SK-N-MC (cell line): Measurements from ENCODE around the gene NSD1.

Source experiments
- DNase-seq: peaks from one replicate; pipeline ENCODE4 v3.0.0-alpha.2; 2011; ENCODE audit warnings: low read depth, low spot score
- H3K27ac ChIP-seq: fragments of 200-600 bp; sonication (generic); 2 replicates; pipeline ENCODE4 v1.5.1; 2016; ENCODE audit warnings: mixed run types
- H3K36me3 ChIP-seq: fragments of 200-600 bp; sonication (generic); 2 replicates; pipeline ENCODE4 v1.6.1; 2017; ENCODE audit warnings: antibody characterized with exemption, low read length, mixed read lengths; ENCODE audit not compliant: insufficient read depth
- H3K4me3 ChIP-seq: fragments of 200-600 bp; sonication (generic); 2 replicates; pipeline ENCODE4 v1.5.1; 2016
- H3K9ac ChIP-seq: fragments of 200-600 bp; sonication (generic); 2 replicates; pipeline ENCODE4 v1.8.0; 2017; ENCODE audit warnings: mixed run types, mixed read lengths; ENCODE audit not compliant: insufficient read length
- H3K9me3 ChIP-seq: fragments of 200-600 bp; sonication (generic); 2 replicates; pipeline ENCODE4 v1.6.1; 2017; ENCODE audit warnings: low read depth, mild to moderate bottlenecking, antibody characterized with exemption, low read length, moderate library complexity, mixed read lengths
- EZH2 ChIP-seq: fragments of 200-600 bp; sonication (generic); IDR thresholded peaks from one replicate; pipeline ENCODE4 v1.6.1; 2017; ENCODE audit warnings: antibody characterized with exemption
- FOXP2 ChIP-seq: optimal IDR thresholded peaks from 2 replicates; pipeline ENCODE3; 2011; ENCODE audit warnings: mild to moderate bottlenecking, moderate library complexity; ENCODE audit not compliant: insufficient read depth; ENCODE audit errors: extremely low read length, control extremely low read depth
- POLR2AphosphoS5 ChIP-seq: IDR thresholded peaks from 2 replicates; pipeline ENCODE4 v1.6.1; 2012; ENCODE audit warnings: mild to moderate bottlenecking, low read depth, low read length, borderline replicate concordance

NSD1 gene

DNA sequence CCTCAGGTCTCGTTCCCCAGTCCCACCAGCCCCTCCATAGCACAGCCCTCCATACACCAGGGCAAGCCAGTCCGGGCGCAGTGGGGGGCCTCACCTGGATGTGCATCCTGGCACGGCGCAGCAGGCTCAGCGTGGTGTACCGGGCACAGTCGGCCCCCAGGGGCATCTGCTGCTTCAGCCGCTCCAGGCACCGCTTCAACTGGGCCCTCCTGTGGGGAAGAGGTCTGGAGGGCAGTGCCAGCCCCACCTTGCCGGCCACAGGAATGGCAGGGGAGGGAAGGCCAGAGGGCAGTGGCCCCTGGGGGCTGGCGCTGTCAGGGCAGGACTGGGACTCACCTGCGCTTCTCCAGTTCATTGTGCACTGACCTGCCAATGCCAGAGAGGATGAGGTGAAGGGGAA is 176.8 kb downstream of the NSD1 start:
- H3K27ac ChIP-seq = no peak overlapping the region
- TF ChIP-seq EZH2 = no peak
- no peak for TF ChIP-seq FOXP2
- TF ChIP-seq POLR2AphosphoS5 = no peak
- peak overlapping the region; percentile 94 for H3K4me3 ChIP-seq
- H3K9me3 ChIP-seq = no peaks in the 10 kb centered on the region
- peaks cover 18% of the 10 kb centered on the region for H3K36me3 ChIP-seq
- peak overlapping the region; percentile 48 for H3K9ac ChIP-seq
- no peak for DNase-seq

DNA sequence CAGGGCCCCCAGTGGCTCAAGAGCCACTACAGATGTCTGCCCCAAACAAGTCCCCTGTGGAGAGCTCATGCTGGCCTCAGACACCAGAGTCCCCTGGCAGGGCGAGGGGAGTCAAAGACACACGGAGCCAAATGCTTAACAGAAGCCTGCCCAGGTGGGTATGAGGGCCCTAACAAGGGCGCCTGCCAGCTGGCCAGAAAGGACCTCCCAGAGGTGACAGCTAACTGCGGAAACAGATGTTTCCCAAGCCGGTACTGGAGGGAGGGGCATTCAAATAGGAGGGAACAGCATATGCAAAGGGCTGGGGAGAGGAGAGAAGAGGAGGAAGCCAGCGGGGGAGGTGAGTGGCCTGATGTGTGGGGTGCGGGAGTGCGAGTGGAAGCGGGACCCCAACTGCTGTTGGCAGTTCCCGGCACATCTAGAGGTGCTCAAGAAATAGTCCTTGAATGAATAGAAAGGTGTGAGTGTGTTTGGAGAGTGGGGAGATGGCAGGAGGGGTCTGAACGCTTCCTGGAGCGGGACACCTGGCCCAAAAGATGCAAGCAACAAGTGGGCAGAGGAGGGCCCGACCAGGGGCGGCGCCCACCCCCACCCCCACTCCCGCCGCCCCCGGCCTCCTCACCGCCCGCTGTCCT is 177.3 kb downstream of the NSD1 start:
- Histone ChIP-seq H3K9ac (peak overlapping the region; percentile 92), H3K27ac (no peak overlapping the region), H3K4me3 (peak overlapping the region; percentile 94), H3K9me3 (no peaks in the 10 kb centered on the region), H3K36me3 (peaks cover 13% of the 10 kb centered on the region)
- no peak for DNase-seq
- TF ChIP-seq POLR2AphosphoS5 (no peak), FOXP2 (no peak), EZH2 (no peak)

DNA sequence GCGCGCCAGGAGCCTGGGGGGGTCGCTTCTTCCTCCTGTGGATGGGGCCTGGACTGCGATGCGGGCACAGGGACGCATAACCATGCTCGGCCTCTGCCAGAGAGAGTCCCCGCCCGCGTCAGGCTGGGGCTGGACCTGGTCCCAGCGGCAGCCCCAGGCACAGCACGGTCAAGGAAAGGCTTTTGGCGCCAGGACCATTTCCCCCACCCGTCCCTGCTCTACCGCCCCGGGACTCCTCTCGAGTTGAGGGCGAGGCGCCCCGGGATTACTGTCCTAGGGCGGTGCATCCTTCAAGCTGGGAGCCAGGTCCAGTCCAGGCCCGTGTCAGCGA is 177.8 kb downstream of the NSD1 start:
- DNase-seq = no peak
- H3K4me3 ChIP-seq = peak overlapping the region; percentile 94
- no peak overlapping the region for H3K27ac ChIP-seq
- TF ChIP-seq EZH2 = no peak
- TF ChIP-seq POLR2AphosphoS5 = no peak
- no peak for TF ChIP-seq FOXP2
- H3K9me3 ChIP-seq = no peaks in the 10 kb centered on the region
- peaks cover 8% of the 10 kb centered on the region for H3K36me3 ChIP-seq
- H3K9ac ChIP-seq = peak overlapping the region; percentile 92

DNA sequence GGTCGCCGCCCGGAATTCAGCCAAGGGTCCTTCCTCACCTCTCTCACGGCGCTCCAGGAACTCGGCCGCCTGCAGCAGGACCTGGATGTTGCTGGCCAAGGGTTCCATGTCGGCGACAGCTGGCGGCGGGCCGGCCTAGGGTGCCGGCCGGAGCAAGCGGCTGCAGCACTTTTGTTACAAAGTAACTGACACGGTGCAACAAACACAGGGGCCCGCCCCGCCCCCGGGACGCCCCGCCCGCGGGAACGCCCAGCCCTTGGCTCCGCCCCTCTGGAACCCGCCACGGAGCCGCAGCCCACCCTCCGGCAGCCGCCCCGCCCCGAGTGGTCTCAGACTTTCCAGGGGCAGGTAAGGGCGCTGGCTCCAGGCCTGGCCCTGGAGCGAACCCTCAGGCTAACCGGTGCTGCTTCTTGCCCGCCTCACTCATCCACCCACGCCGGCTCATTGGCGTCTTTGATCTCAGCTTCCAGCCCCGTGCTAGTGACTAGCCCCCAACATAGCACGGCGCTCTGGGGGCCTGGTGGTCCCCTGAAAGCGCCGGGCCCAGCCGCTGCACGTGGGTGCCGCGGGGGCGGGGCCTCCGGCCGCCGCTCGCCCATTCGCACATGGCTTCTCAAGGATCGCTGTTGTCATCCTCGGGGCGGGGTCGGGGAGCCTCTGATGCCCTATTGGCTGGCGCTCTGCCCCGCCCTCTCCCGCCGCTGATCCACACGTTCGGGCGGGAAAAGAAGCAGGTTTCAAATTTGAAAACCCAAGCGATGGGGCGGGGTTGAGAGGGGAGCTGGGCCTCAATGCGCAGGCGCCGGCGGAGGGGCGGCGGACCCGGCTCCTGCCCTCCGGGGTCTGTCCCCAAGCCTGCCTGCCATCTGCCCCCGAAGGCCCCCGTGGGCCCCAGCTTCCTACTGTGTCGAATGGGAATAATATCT is 178.4 kb downstream of the NSD1 start, which contains the start of gene MXD3:
Gene MXD3 (minus strand): TSS at position 176 of the 926 bp plus-strand sequence. CDS start 68 bp downstream, at position 108.
- Histone ChIP-seq H3K4me3 (peak within 1 kb of the TSS; percentile 94), H3K9me3 (no peaks in the 10 kb centered on the region), H3K9ac (peak within 1 kb of the TSS; percentile 92), H3K36me3 (peaks cover 3% of the 10 kb centered on the region; the same call in 1 of the 2 replicates), H3K27ac (peak within 1 kb of the TSS; percentile 97)
- peak; percentile 89 for DNase-seq
- no peak for TF ChIP-seq FOXP2
- no peak for TF ChIP-seq EZH2
- peak; percentile 61 for TF ChIP-seq POLR2AphosphoS5

DNA sequence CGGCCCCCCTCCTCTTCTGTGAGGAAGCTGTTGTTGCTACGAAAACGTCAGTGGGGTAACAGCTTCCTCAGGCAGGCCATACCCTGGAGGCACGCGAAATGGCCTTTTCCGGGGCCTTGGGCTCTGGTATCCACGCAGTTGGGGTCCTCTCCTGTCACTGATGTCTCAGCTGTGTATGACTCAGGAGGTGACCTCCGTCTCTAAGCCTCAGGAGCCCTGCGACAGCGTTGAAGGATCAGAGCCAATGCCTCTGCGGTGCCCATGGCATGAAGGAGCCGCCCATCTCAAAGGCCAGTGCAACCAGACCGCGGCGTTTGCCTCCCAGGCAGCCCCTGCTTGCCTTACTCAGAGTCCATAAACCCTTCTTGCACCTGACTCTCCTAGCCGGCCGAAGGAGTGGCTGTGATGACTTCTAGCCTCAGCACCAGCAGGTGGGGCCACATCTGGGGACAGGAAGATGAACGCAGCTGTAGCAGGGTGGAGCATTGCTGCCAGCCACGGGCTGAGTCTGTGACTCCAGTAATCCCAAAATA is 179.1 kb downstream of the NSD1 start:
- Histone ChIP-seq H3K9me3 (no peaks in the 10 kb centered on the region), H3K4me3 (peak overlapping the region; percentile 94), H3K27ac (peak overlapping the region; percentile 65; the same call in 1 of the 2 replicates), H3K36me3 (no peaks in the 10 kb centered on the region; the same call in 1 of the 2 replicates), H3K9ac (peak overlapping the region; percentile 88)
- DNase-seq = no peak
- no peak for TF ChIP-seq EZH2
- no peak for TF ChIP-seq FOXP2
- no peak for TF ChIP-seq POLR2AphosphoS5

DNA sequence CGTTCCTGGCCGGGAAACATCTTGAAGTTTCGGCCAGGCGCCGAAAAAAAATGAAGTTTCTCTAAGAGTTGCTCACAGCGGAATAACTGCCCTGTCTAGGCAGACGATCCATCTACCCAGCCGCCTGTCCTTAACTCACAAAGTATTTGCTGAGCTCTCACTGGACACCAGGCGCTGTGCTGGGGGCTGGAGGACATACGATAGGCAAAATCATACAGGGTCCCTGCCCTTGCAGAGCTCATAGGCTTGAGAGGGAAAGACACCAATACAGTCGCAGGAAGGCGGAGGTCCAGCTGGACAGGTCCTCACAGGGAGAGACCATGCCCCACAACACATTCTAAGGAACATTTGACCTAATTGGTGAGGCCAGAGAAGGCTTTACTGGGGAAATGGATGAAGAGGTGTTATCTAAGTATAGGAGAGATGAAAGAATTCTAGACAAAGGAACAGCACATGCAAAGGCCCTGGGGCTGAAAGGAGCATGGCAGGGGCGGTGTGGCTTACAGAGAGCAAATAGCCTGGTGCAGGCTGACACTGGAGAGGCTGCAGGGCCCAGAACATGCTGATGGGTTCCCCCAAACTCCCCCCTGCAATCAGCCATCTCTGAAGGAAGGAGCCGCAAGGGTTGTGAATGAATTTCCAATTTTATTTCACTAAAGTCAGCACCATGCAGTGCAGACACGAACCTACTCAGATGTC is 180.1 kb downstream of the NSD1 start:
- Histone ChIP-seq H3K27ac (no peak overlapping the region), H3K36me3 (no peaks in the 10 kb centered on the region; the same call in 1 of the 2 replicates), H3K4me3 (no peak overlapping the region), H3K9me3 (no peaks in the 10 kb centered on the region), H3K9ac (no peak overlapping the region)
- TF ChIP-seq EZH2 (no peak), FOXP2 (no peak), POLR2AphosphoS5 (no peak)
- no peak for DNase-seq

DNA sequence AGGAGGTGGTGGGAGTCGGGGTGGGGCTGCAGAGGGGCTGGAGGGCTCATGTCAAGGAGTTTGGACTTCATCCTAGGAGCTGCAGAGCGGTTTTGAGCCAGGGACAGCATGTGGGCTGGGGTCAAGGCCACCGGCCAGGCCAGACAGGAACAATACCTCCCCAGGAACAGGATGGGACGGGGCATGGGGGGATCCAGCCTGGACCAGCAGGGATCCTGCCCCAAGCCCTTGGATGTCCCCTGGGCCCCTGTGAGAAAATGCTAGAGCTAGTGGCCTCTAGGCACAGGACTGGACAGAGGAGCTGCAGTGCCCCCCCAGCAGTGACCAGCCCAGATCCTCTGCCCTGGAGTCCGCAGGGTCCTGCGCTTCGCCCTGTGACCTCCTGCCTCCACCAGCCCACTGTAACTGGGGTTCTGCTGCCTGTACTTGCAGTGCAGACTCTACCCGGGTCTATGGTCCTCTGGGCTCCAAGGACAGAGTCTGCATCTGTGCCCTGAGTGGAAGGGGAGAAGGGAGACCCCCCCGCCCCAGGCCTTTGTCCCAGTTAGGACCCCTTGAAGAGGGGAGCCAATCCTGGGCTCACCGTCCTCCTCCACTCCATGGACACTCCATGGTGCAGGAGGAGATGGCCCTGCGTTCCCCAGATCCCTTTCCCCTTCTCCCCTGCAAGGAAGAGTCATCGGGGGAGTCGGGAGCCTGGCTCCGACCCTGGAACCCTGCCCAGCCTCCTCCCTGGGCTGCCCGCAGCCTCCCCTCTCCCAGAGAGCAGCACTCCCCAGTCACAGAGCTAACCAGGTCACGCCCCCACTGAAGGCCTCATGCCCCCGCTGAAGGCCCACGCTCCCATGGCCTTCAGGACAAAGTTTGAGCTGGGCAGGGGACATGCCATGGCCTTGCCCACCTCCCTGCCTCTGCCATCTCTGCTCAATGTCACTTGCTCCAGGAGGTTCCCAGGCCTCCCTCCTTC is 181.1 kb downstream of the NSD1 start:
- no peak overlapping the region for H3K27ac ChIP-seq
- H3K4me3 ChIP-seq = no peak overlapping the region
- H3K9me3 ChIP-seq = no peaks in the 10 kb centered on the region
- DNase-seq = no peak
- no peaks in the 10 kb centered on the region for H3K36me3 ChIP-seq
- no peak overlapping the region for H3K9ac ChIP-seq
- no peak for TF ChIP-seq EZH2
- TF ChIP-seq FOXP2 = no peak
- no peak for TF ChIP-seq POLR2AphosphoS5
